ENCODE measurements around the gene LZTS2.

Gene LZTS2

GRCh38 chr10:101032637-101033224, 33.1 kb downstream of the LZTS2 start (continued):
- no peak for TF ChIP-seq ZNF362 (tag by site-specific recombination; IDR thresholded peaks at IDR 0.05)
- TF ChIP-seq ZFHX2 (tag by site-specific recombination; conservative IDR thresholded peaks at IDR 0.05): peak; percentile 81
- peak; percentile 85 for TF ChIP-seq ZNF398 (tag by site-specific recombination; IDR thresholded peaks at IDR 0.05)
- TF ChIP-seq ZNF221 (tag by site-specific recombination; IDR thresholded peaks at IDR 0.05; ENCODE audit: borderline replicate concordance): no peak
- no peak for TF ChIP-seq ZNF132 (tag by site-specific recombination; IDR thresholded peaks at IDR 0.05; ENCODE audit: borderline replicate concordance)
- no peak for TF ChIP-seq ZNF223 (tag by site-specific recombination; IDR thresholded peaks at IDR 0.05)
- no peak for TF ChIP-seq ZBTB7A (tag by site-specific recombination; IDR thresholded peaks at IDR 0.05; ENCODE audit: low read depth)
- TF ChIP-seq YY1 (tag by site-specific recombination; IDR thresholded peaks at IDR 0.05): no peak
- TF ChIP-seq GLIS1 (tag by site-specific recombination; IDR thresholded peaks at IDR 0.05): peak; percentile 96
- TF ChIP-seq PRDM10 (tag by site-specific recombination; IDR thresholded peaks at IDR 0.05): peak; percentile 9; the same call in 1 of the 2 replicates
- TF ChIP-seq ZNF777 (tag by site-specific recombination; IDR thresholded peaks at IDR 0.05; ENCODE audit: borderline replicate concordance): no peak
- no peak for TF ChIP-seq ZNF391 (tag by site-specific recombination; IDR thresholded peaks at IDR 0.05; ENCODE audit: borderline replicate concordance, low read depth)
- peak; percentile 61 for TF ChIP-seq ZNF692 (tag by site-specific recombination; IDR thresholded peaks at IDR 0.05)
- no peak for TF ChIP-seq ZNF660 (tag by site-specific recombination; IDR thresholded peaks at IDR 0.05)
- TF ChIP-seq GLIS2 (tag by site-specific recombination; IDR thresholded peaks at IDR 0.05): peak; percentile 95
- no peak for TF ChIP-seq ZNF791 (tag by site-specific recombination; IDR thresholded peaks at IDR 0.05)
- TF ChIP-seq ELK4 (IDR thresholded peaks at IDR 0.05; ENCODE audit: borderline replicate concordance, low read depth, low read length): no peak
- TF ChIP-seq SCRT1 (tag by site-specific recombination; IDR thresholded peaks at IDR 0.05; ENCODE audit: borderline replicate concordance): no peak
- TF ChIP-seq ZNF585B (tag by site-specific recombination; IDR thresholded peaks at IDR 0.05): no peak
- peak; percentile 73 for TF ChIP-seq ZNF629 (tag by site-specific recombination; IDR thresholded peaks at IDR 0.05)
- TF ChIP-seq BCL11B (tag by site-specific recombination; IDR thresholded peaks at IDR 0.05; ENCODE audit: low read depth): no peak
- TF ChIP-seq ZBTB1 (tag by site-specific recombination; IDR thresholded peaks at IDR 0.05): no peak
- no peak for TF ChIP-seq ZNF416 (tag by site-specific recombination; IDR thresholded peaks at IDR 0.05)
- TF ChIP-seq ZNF169 (tag by site-specific recombination; IDR thresholded peaks at IDR 0.05): no peak
- TF ChIP-seq ZNF16 (tag by site-specific recombination; IDR thresholded peaks at IDR 0.05; ENCODE audit: low read depth): no peak
- TF ChIP-seq GFI1B (tag by site-specific recombination; IDR thresholded peaks at IDR 0.05): 0 out of 2 replicates have a peak, but pooled peaks have one; percentile 14
- TF ChIP-seq KLF7 (tag by site-specific recombination; IDR thresholded peaks at IDR 0.05; ENCODE audit: borderline replicate concordance): peak; percentile 37; the same call in 1 of the 2 replicates
- TF ChIP-seq ZNF639 (tag by site-specific recombination; IDR thresholded peaks at IDR 0.05): no peak; the same call in none of the 2 replicates
- peak; percentile 1 for TF ChIP-seq ZBTB26 (tag by site-specific recombination; optimal IDR thresholded peaks at IDR 0.05)
